ENCODE measurements around the gene SNX12. TPM values are rescaled to one million over a fixed set of nuclear protein-coding genes. Genes with fewer than 3 reads are reported as not detected.

SNX12 gene
- 69.4 to 74.2 TPM (median 71.1 TPM) in 5 replicates for total RNA-seq (2022; extraction: Qiagen RNA extraction)

DNA sequence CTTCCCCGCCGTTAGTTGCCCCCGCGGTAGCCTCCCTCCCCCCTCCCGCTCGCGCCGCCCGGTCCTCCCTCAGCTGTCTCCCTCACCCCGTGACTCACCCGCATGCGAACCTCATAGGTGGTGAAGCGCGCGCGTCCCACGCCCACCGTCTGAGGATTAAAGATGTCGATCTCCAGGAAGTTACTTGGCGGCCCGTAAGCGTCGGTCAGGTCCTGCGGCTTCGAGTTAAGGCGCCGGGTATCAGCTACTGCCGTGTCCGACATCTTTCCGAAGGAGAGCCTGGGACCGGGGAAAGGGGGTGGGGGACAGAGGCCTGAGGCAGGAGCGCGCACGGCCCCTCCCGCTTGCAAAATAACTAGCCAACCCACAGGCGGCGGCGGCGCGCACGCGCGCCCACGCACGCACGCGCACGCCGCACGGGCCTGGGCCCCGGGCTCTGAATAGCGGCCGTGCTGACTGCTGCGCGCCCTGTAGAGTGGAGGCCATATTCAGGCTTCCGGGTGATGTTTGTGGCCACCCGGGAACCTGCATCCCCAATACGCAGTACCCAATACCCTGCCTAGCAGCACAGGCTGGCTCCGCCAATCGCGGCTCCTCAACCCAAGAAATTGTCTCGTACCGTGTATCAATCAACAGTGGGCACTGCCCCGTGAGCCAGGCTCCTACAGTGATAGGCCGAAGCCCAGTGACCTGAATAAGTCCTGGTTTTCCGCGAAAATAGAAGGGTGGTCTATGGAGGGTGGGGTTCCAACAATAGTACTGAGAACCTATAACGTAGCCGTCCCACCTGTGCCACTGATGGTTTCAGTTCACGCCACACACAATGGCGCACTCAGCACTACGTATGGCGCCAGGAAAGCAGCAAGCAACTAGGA is at the start of gene SNX12:
Gene SNX12 (minus strand): TSS at position 291 of the 875 bp plus-strand sequence. CDS start 28 bp downstream, at position 263.

DNA sequence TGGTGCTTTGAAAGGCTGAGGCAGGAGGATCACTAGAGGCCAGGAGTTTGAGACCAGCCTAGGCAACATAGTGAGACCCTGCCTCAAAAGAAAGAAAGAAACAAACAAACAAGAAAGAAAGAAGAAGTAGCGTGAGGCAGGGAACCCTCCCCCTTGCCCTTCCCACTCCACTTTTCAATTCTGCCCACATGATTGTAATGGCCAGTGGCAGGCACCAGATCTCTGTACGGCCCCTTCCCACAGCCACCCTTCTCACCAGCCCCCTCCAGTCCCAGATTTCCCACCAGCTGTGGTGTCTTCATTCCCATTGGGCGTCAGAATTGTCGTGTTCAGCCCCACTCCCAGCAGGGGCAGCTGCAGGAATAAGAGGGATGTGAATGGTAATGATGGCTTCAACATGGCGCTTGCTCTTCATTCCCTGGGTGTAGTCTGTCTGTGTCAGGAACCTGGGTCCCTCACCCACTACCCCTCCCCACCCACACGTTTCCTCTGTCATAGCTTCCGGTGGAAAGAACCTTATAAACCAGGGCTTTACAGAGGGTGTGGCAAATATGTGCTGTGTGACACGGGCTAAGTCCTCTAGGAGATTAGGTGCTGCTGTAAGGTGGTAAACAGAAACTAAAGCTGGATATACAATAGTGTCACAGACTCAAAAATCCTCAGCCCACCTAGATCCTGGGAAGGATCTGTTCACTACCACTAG is 43.2 kb upstream of the SNX12 start, which contains the start of gene IL2RG:
Gene IL2RG (minus strand): TSS at position 437 of the 703 bp plus-strand sequence. CDS start 38 bp downstream, at position 399.

DNA sequence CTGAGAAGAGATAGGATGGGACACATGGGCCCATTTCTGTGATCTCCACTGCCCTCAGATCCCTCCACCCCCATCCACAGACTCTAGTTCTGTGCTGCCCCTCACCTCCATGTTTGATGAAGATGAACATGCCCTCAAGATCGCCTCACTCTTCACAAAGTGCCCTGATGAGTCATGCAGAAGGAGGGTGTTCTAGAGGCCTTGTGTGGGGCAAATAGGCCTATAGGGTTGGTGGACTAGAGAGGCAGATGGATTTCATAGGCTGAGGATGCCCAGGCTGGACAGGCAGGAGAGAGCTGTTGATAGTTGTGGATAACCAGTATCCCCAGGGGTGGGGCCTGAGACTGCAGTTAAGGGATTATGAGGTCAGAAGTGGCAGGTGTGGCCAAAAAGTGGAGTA is 38.3 kb upstream of the SNX12 start, which contains the start of gene CXorf65:
Gene CXorf65 (minus strand): TSS at position 314 of the 400 bp plus-strand sequence. CDS start 184 bp downstream, at position 130.

DNA sequence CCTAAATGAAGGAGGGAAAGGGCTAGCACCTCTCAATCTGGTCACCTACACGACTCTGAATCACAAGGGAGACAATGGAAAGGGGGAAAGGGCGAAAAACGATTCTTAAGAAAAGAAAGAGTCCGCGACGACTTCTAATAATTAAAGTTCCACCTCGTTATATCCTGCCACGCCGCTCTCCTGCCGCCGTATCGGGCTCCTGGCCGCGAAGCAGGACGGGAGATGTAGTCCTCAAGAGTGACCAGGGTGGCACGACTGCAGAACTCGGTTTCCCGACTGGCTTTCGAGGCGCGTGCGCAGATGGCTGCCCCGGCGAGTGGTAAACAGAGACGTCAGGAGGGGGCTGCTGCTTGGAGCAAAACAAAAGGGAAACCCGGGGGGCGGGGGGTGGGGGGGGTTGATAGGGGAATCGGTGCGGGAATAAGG is 27.4 kb upstream of the SNX12 start, which contains the start of gene FOXO4:
Gene FOXO4 (plus strand): TSS at position 297 of the 426 bp plus-strand sequence. CDS start 678 bp downstream, outside the sequence.

Other genes with a start within 250 kb of the SNX12 start
- not detected in 5 replicates for gene TEX11, start 159.6 kb downstream of the SNX12 start, total RNA-seq (2022; extraction: Qiagen RNA extraction)
- 0.03 to 0.05 TPM (median 0.03 TPM) in 4 of 5 replicates, not detected in the other for gene SLC7A3, start 137.2 kb downstream of the SNX12 start, total RNA-seq (2022; extraction: Qiagen RNA extraction)
- gene FOXO4, start 27.5 kb upstream of the SNX12 start, total RNA-seq (2022; extraction: Qiagen RNA extraction), result 1.2 to 1.8 TPM (median 1.8 TPM) in 5 replicates
- gene CXorf65, start 38.4 kb upstream of the SNX12 start, total RNA-seq (2022; extraction: Qiagen RNA extraction), result not detected in 5 replicates
- gene IL2RG, start 43.2 kb upstream of the SNX12 start, total RNA-seq (2022; extraction: Qiagen RNA extraction), result 0.11 to 0.39 TPM (median 0.24 TPM) in 5 replicates
- 9.2 to 12.2 TPM (median 10.2 TPM) in 5 replicates for gene MED12, start 50.3 kb upstream of the SNX12 start, total RNA-seq (2022; extraction: Qiagen RNA extraction)
- 0.84 to 1.1 TPM (median 1.0 TPM) in 5 replicates for gene NLGN3, start 76.5 kb upstream of the SNX12 start, total RNA-seq (2022; extraction: Qiagen RNA extraction)
- 0.07 to 0.09 TPM in 2 of 5 replicates, not detected in the others for gene GJB1, start 154.9 kb upstream of the SNX12 start, total RNA-seq (2022; extraction: Qiagen RNA extraction)
- 10.5 to 14.2 TPM (median 12.9 TPM) in 5 replicates for gene ZMYM3, start 185.8 kb upstream of the SNX12 start, total RNA-seq (2022; extraction: Qiagen RNA extraction)
- gene NONO, start 215.3 kb upstream of the SNX12 start, total RNA-seq (2022; extraction: Qiagen RNA extraction), result 332 to 369 TPM (median 340 TPM) in 5 replicates
- gene ITGB1BP2, start 233.4 kb upstream of the SNX12 start, total RNA-seq (2022; extraction: Qiagen RNA extraction), result 0.29 to 0.78 TPM (median 0.64 TPM) in 5 replicates

Measured in A549 treated with AZD2906 at 1 μM for 4 hours (cell line).